Parathyroid adenoma (tissue), 2 donors: ENCODE results near the gene PPP4R2.

Source experiments
- H2AFZ ChIP-seq: fragments of 300-600 bp; sonication (generic); one replicate; pipeline ENCODE4 v1.7.0; 2017; ENCODE audit warnings: antibody characterized with exemption, mild to moderate bottlenecking
- H3K27ac ChIP-seq: fragments of 300-600 bp; sonication (generic); one replicate; pipeline ENCODE4 v1.7.0; 2017
- H3K27me3 ChIP-seq: fragments of 300-600 bp; sonication (generic); one replicate; pipeline ENCODE4 v1.7.0; 2017; ENCODE audit warnings: low read length; ENCODE audit not compliant: control insufficient read depth, insufficient read depth
- H3K36me3 ChIP-seq: fragments of 300-600 bp; sonication (generic); one replicate; pipeline ENCODE4 v1.7.0; 2017; ENCODE audit warnings: low read length; ENCODE audit not compliant: control insufficient read depth, insufficient read depth
- H3K4me1 ChIP-seq: fragments of 300-600 bp; sonication (generic); one replicate; pipeline ENCODE4 v1.7.0; 2017; ENCODE audit warnings: control low read depth
- H3K4me2 ChIP-seq: fragments of 300-600 bp; sonication (generic); one replicate; pipeline ENCODE4 v1.7.0; 2017; ENCODE audit warnings: low read length
- H3K4me3 ChIP-seq: fragments of 300-600 bp; sonication (generic); one replicate; pipeline ENCODE4 v1.7.0; 2017; ENCODE audit warnings: low read depth, low read length
- H3K79me2 ChIP-seq: fragments of 300-600 bp; sonication (generic); one replicate; pipeline ENCODE4 v1.7.0; 2017; ENCODE audit warnings: control low read depth
- H3K9ac ChIP-seq: fragments of 300-600 bp; sonication (generic); one replicate; pipeline ENCODE4 v1.7.0; 2017; ENCODE audit warnings: mild to moderate bottlenecking
- H3K9me3 ChIP-seq: fragments of 300-600 bp; sonication (generic); one replicate; pipeline ENCODE4 v1.7.0; 2017; ENCODE audit warnings: low read length; ENCODE audit not compliant: control insufficient read depth
- CTCF ChIP-seq: fragments of 300-600 bp; sonication (generic); IDR thresholded peaks from one replicate; pipeline ENCODE4 v1.7.0; 2017; ENCODE audit warnings: antibody characterized with exemption, mild to moderate bottlenecking
- donor health status: primary hyperparathyroidism.

PPP4R2 gene

GRCh38 chr3:73031573-73032103, 35.0 kb downstream of the PPP4R2 start:
- no peak overlapping the region for H3K27ac ChIP-seq
- H3K36me3 ChIP-seq = no peaks in the 10 kb centered on the region
- H3K9ac ChIP-seq = no peak overlapping the region
- H3K27me3 ChIP-seq = no peaks in the 10 kb centered on the region
- peaks cover 64% of the 10 kb centered on the region for H3K79me2 ChIP-seq
- H2AFZ ChIP-seq = no peak overlapping the region
- no peak overlapping the region for H3K4me2 ChIP-seq
- no peak for TF ChIP-seq CTCF
- H3K4me1 ChIP-seq = peaks cover 3% of the 10 kb centered on the region
- no peak overlapping the region for H3K4me3 ChIP-seq
- H3K9me3 ChIP-seq = no peaks in the 10 kb centered on the region

- Histone ChIP-seq H3K9me3 (no peaks in the 10 kb centered on the region), H3K4me2 (peak overlapping the region; percentile 11), H3K4me3 (no peak overlapping the region), H3K27ac (no peak overlapping the region), H3K36me3 (no peaks in the 10 kb centered on the region), H3K4me1 (peaks cover 22% of the 10 kb centered on the region), H3K27me3 (no peaks in the 10 kb centered on the region), H2AFZ (no peak overlapping the region), H3K79me2 (peaks cover 56% of the 10 kb centered on the region), H3K9ac (no peak overlapping the region)
- no peak for TF ChIP-seq CTCF
Measured at GRCh38 chr3:73036694-73037591, 40.3 kb downstream of the PPP4R2 start.

GRCh38 chr3:73041537-73041936, 44.9 kb downstream of the PPP4R2 start:
- Histone ChIP-seq H3K27ac (no peak overlapping the region), H3K4me2 (no peak overlapping the region), H3K9ac (no peak overlapping the region), H2AFZ (no peak overlapping the region), H3K36me3 (no peaks in the 10 kb centered on the region), H3K27me3 (no peaks in the 10 kb centered on the region), H3K4me1 (peaks cover 27% of the 10 kb centered on the region), H3K4me3 (no peak overlapping the region), H3K9me3 (no peaks in the 10 kb centered on the region), H3K79me2 (peaks cover 49% of the 10 kb centered on the region)
- no peak for TF ChIP-seq CTCF

GRCh38 chr3:73043414-73043813, 46.8 kb downstream of the PPP4R2 start:
- no peaks in the 10 kb centered on the region for H3K9me3 ChIP-seq
- TF ChIP-seq CTCF = no peak
- peaks cover 17% of the 10 kb centered on the region for H3K4me1 ChIP-seq
- H3K79me2 ChIP-seq = peaks cover 44% of the 10 kb centered on the region
- H3K4me2 ChIP-seq = no peak overlapping the region
- H3K9ac ChIP-seq = no peak overlapping the region
- no peak overlapping the region for H2AFZ ChIP-seq
- H3K27me3 ChIP-seq = no peaks in the 10 kb centered on the region
- H3K4me3 ChIP-seq = no peak overlapping the region
- no peak overlapping the region for H3K27ac ChIP-seq
- H3K36me3 ChIP-seq = no peaks in the 10 kb centered on the region
